ENCODE data around the gene NHP2.

The NHP2 gene

GRCh38 chr5:178116143-178116885 lies 37.4 kb downstream of the NHP2 start:
- Histone ChIP-seq H3K36me3 (ENCODE audit: control insufficient read depth in 5 of 5, insufficient read depth in 5 of 5, low read length in 5 of 5) (peaks cover 0 to 3% (median 0%) of the 10 kb centered on the region in 5 donors), H3K4me1 (ENCODE audit: control insufficient read depth in 5 of 5, insufficient read depth in 5 of 5, low read length in 5 of 5) (peaks cover 0 to 65% (median 49%) of the 10 kb centered on the region in 5 donors), H3K9ac (ENCODE audit: low read length in 5 of 5) (no peak overlapping the region), H3K9me3 (ENCODE audit: control insufficient read depth in 5 of 5, low read length in 5 of 5) (peaks cover 0 to 3% (median 0%) of the 10 kb centered on the region in 5 donors), H3K27ac (ENCODE audit: low read depth, low read length) (no peak overlapping the region), H3K27me3 (ENCODE audit: control insufficient read depth in 5 of 5, insufficient read depth in 4 of 5, low read length in 5 of 5) (peaks cover 27 to 63% (median 43%) of the 10 kb centered on the region in 5 donors), H3K4me3 (ENCODE audit: low read depth in 1 of 5, low read length in 5 of 5) (peak overlapping the region in 3 of 5 donors; percentile 17 to 38 (median 32))

GRCh38 chr5:178115814-178116142 lies 37.9 kb downstream of the NHP2 start:
- Histone ChIP-seq H3K9ac (ENCODE audit: low read length in 5 of 5) (no peak overlapping the region), H3K4me3 (ENCODE audit: low read depth in 1 of 5, low read length in 5 of 5) (peak overlapping the region in 2 of 5 donors; percentile 22 to 32), H3K27me3 (ENCODE audit: control insufficient read depth in 5 of 5, insufficient read depth in 4 of 5, low read length in 5 of 5) (peaks cover 24 to 57% (median 42%) of the 10 kb centered on the region in 5 donors), H3K4me1 (ENCODE audit: control insufficient read depth in 5 of 5, insufficient read depth in 5 of 5, low read length in 5 of 5) (peaks cover 0 to 60% (median 44%) of the 10 kb centered on the region in 5 donors), H3K36me3 (ENCODE audit: control insufficient read depth in 5 of 5, insufficient read depth in 5 of 5, low read length in 5 of 5) (peaks cover 0 to 2% (median 0%) of the 10 kb centered on the region in 5 donors), H3K9me3 (ENCODE audit: control insufficient read depth in 5 of 5, low read length in 5 of 5) (peaks cover 0 to 3% (median 0%) of the 10 kb centered on the region in 5 donors), H3K27ac (ENCODE audit: low read depth, low read length) (no peak overlapping the region)

- H3K9me3 ChIP-seq (ENCODE audit: control insufficient read depth in 5 of 5, low read length in 5 of 5) = peaks cover 0 to 3% (median 0%) of the 10 kb centered on the region in 5 donors
- H3K36me3 ChIP-seq (ENCODE audit: control insufficient read depth in 5 of 5, insufficient read depth in 5 of 5, low read length in 5 of 5) = no peaks in the 10 kb centered on the region
- H3K4me3 ChIP-seq (ENCODE audit: low read depth in 1 of 5, low read length in 5 of 5) = peak overlapping the region in 3 of 5 donors; percentile 50 to 67 (median 64)
- peaks cover 0 to 58% (median 41%) of the 10 kb centered on the region in 5 donors for H3K4me1 ChIP-seq (ENCODE audit: control insufficient read depth in 5 of 5, insufficient read depth in 5 of 5, low read length in 5 of 5)
- H3K27me3 ChIP-seq (ENCODE audit: control insufficient read depth in 5 of 5, insufficient read depth in 4 of 5, low read length in 5 of 5) = peaks cover 19 to 52% (median 39%) of the 10 kb centered on the region in 5 donors
- H3K27ac ChIP-seq (ENCODE audit: low read depth, low read length) = no peak overlapping the region
- no peak overlapping the region for H3K9ac ChIP-seq (ENCODE audit: low read length in 5 of 5)
Observed at GRCh38 chr5:178115136-178115813, 38.4 kb downstream of the NHP2 start.

- H3K9me3 ChIP-seq (ENCODE audit: control insufficient read depth in 5 of 5, low read length in 5 of 5) = peaks cover 0 to 3% (median 0%) of the 10 kb centered on the region in 5 donors
- peak overlapping the region in 2 of 5 donors; percentile 33 to 51 for H3K9ac ChIP-seq (ENCODE audit: low read length in 5 of 5)
- H3K4me1 ChIP-seq (ENCODE audit: control insufficient read depth in 5 of 5, insufficient read depth in 5 of 5, low read length in 5 of 5) = peaks cover 0 to 58% (median 41%) of the 10 kb centered on the region in 5 donors
- peak overlapping the region; percentile 10 for H3K27ac ChIP-seq (ENCODE audit: low read depth, low read length)
- peak overlapping the region in 3 of 5 donors; percentile 50 to 67 (median 64) for H3K4me3 ChIP-seq (ENCODE audit: low read depth in 1 of 5, low read length in 5 of 5)
- H3K36me3 ChIP-seq (ENCODE audit: control insufficient read depth in 5 of 5, insufficient read depth in 5 of 5, low read length in 5 of 5) = no peaks in the 10 kb centered on the region
- peaks cover 18 to 48% (median 39%) of the 10 kb centered on the region in 5 donors for H3K27me3 ChIP-seq (ENCODE audit: control insufficient read depth in 5 of 5, insufficient read depth in 4 of 5, low read length in 5 of 5)
Observed at GRCh38 chr5:178114325-178115135, 39.2 kb downstream of the NHP2 start.

GRCh38 chr5:178113841-178114324 lies 39.8 kb downstream of the NHP2 start:
- Histone ChIP-seq H3K4me3 (ENCODE audit: low read depth in 1 of 5, low read length in 5 of 5) (peak overlapping the region in 3 of 5 donors; percentile 50 to 67 (median 64)), H3K27me3 (ENCODE audit: control insufficient read depth in 5 of 5, insufficient read depth in 4 of 5, low read length in 5 of 5) (peaks cover 18 to 45% (median 39%) of the 10 kb centered on the region in 5 donors), H3K36me3 (ENCODE audit: control insufficient read depth in 5 of 5, insufficient read depth in 5 of 5, low read length in 5 of 5) (no peaks in the 10 kb centered on the region), H3K9ac (ENCODE audit: low read length in 5 of 5) (peak overlapping the region in 2 of 5 donors; percentile 33 to 51), H3K27ac (ENCODE audit: low read depth, low read length) (peak overlapping the region; percentile 10), H3K9me3 (ENCODE audit: control insufficient read depth in 5 of 5, low read length in 5 of 5) (peaks cover 0 to 3% (median 0%) of the 10 kb centered on the region in 5 donors), H3K4me1 (ENCODE audit: control insufficient read depth in 5 of 5, insufficient read depth in 5 of 5, low read length in 5 of 5) (peaks cover 0 to 56% (median 45%) of the 10 kb centered on the region in 5 donors)

GRCh38 chr5:178113141-178113787 lies 40.4 kb downstream of the NHP2 start, which contains the start of gene N4BP3:
N4BP3 (plus strand) TSS chr5:178113532; CDS start chr5:178119584, 6,052 bp downstream.
- Histone ChIP-seq H3K9me3 (ENCODE audit: control insufficient read depth in 5 of 5, low read length in 5 of 5) (peaks cover 0 to 3% (median 0%) of the 10 kb centered on the region in 5 donors), H3K27ac (ENCODE audit: low read depth, low read length) (peak within 1 kb of the TSS; percentile 10), H3K27me3 (ENCODE audit: control insufficient read depth in 5 of 5, insufficient read depth in 4 of 5, low read length in 5 of 5) (peaks cover 18 to 42% (median 39%) of the 10 kb centered on the region in 5 donors), H3K36me3 (ENCODE audit: control insufficient read depth in 5 of 5, insufficient read depth in 5 of 5, low read length in 5 of 5) (no peaks in the 10 kb centered on the region), H3K9ac (ENCODE audit: low read length in 5 of 5) (peak within 1 kb of the TSS in 2 of 5 donors; percentile 33 to 51), H3K4me3 (ENCODE audit: low read depth in 1 of 5, low read length in 5 of 5) (peak within 1 kb of the TSS in 4 of 5 donors; percentile 48 to 67 (median 57)), H3K4me1 (ENCODE audit: control insufficient read depth in 5 of 5, insufficient read depth in 5 of 5, low read length in 5 of 5) (peaks cover 0 to 56% (median 46%) of the 10 kb centered on the region in 5 donors)

GRCh38 chr5:178112545-178112944 lies 41.1 kb downstream of the NHP2 start:
- Histone ChIP-seq H3K27ac (ENCODE audit: low read depth, low read length) (no peak overlapping the region), H3K4me3 (ENCODE audit: low read depth in 1 of 5, low read length in 5 of 5) (peak overlapping the region in 2 of 5 donors; percentile 27 to 67), H3K9ac (ENCODE audit: low read length in 5 of 5) (no peak overlapping the region), H3K36me3 (ENCODE audit: control insufficient read depth in 5 of 5, insufficient read depth in 5 of 5, low read length in 5 of 5) (no peaks in the 10 kb centered on the region), H3K9me3 (ENCODE audit: control insufficient read depth in 5 of 5, low read length in 5 of 5) (peaks cover 0 to 3% (median 0%) of the 10 kb centered on the region in 5 donors), H3K4me1 (ENCODE audit: control insufficient read depth in 5 of 5, insufficient read depth in 5 of 5, low read length in 5 of 5) (peaks cover 0 to 52% (median 40%) of the 10 kb centered on the region in 5 donors), H3K27me3 (ENCODE audit: control insufficient read depth in 5 of 5, insufficient read depth in 4 of 5, low read length in 5 of 5) (peaks cover 18 to 39% (median 35%) of the 10 kb centered on the region in 5 donors)

- H3K27ac ChIP-seq (ENCODE audit: low read depth, low read length) = no peak overlapping the region
Observed at GRCh38 chr5:178111925-178112324, 41.8 kb downstream of the NHP2 start.

GRCh38 chr5:178110511-178110910 lies 43.2 kb downstream of the NHP2 start:
- Histone ChIP-seq H3K9ac (ENCODE audit: low read length in 5 of 5) (no peak overlapping the region), H3K9me3 (ENCODE audit: control insufficient read depth in 5 of 5, low read length in 5 of 5) (peaks cover 0 to 3% (median 0%) of the 10 kb centered on the region in 5 donors), H3K27ac (ENCODE audit: low read depth, low read length) (no peak overlapping the region), H3K4me3 (ENCODE audit: low read depth in 1 of 5, low read length in 5 of 5) (no peak overlapping the region), H3K27me3 (ENCODE audit: control insufficient read depth in 5 of 5, insufficient read depth in 4 of 5, low read length in 5 of 5) (peaks cover 14 to 27% (median 22%) of the 10 kb centered on the region in 5 donors), H3K36me3 (ENCODE audit: control insufficient read depth in 5 of 5, insufficient read depth in 5 of 5, low read length in 5 of 5) (no peaks in the 10 kb centered on the region), H3K4me1 (ENCODE audit: control insufficient read depth in 5 of 5, insufficient read depth in 5 of 5, low read length in 5 of 5) (peaks cover 0 to 32% (median 29%) of the 10 kb centered on the region in 5 donors)

More at GRCh38 chr5:178111925-178112324, 41.8 kb downstream of the NHP2 start:
- no peak overlapping the region for H3K9ac ChIP-seq (ENCODE audit: low read length in 5 of 5)
- H3K27me3 ChIP-seq (ENCODE audit: control insufficient read depth in 5 of 5, insufficient read depth in 4 of 5, low read length in 5 of 5) = peaks cover 18 to 35% (median 32%) of the 10 kb centered on the region in 5 donors
- H3K9me3 ChIP-seq (ENCODE audit: control insufficient read depth in 5 of 5, low read length in 5 of 5) = peaks cover 0 to 3% (median 0%) of the 10 kb centered on the region in 5 donors
- no peaks in the 10 kb centered on the region for H3K36me3 ChIP-seq (ENCODE audit: control insufficient read depth in 5 of 5, insufficient read depth in 5 of 5, low read length in 5 of 5)
- peaks cover 0 to 46% (median 36%) of the 10 kb centered on the region in 5 donors for H3K4me1 ChIP-seq (ENCODE audit: control insufficient read depth in 5 of 5, insufficient read depth in 5 of 5, low read length in 5 of 5)
- no peak overlapping the region for H3K4me3 ChIP-seq (ENCODE audit: low read depth in 1 of 5, low read length in 5 of 5)
